EH (cell line): ENCODE measurements around the gene CETN3.
"Not testable (repeated sequence)": the region's sequence is repeated elsewhere in the genome, so short reads cannot be mapped to it uniquely, and the experiment has no call there.

Experiments used
- DNase-seq: peaks from one replicate; pipeline ENCODE4 v3.0.0-alpha.2; 2015; ENCODE audit warnings: low read depth

Gene CETN3

GRCh38 chr5:90383903-90384302 is 25.7 kb downstream of the CETN3 start:
- no peak for DNase-seq

- no peak for DNase-seq
Observed at GRCh38 chr5:90381213-90381929, 28.2 kb downstream of the CETN3 start.

- DNase-seq = no peak
Observed at GRCh38 chr5:90379652-90380051, 29.9 kb downstream of the CETN3 start.

- DNase-seq = no peak
Observed at GRCh38 chr5:90378752-90379151, 30.8 kb downstream of the CETN3 start.

DNA sequence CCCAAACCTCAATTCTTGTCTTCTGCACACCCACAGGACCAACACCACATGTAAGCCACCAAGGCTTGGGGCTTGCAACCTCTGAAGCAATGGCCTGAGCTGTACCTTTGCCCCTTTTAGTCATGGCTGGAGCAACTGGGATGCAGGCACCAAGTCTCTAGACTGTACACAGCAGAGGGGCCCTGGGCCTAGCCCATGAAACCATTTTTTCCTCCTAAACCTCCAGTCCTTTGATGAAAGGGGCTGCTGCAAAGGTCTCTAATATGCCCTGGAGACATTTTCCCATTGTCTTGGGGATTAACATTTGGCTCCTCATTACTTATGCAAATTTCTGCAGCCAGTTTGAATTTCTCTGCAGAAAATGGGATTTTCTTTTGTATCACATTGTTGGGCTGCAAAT is 38.3 kb downstream of the CETN3 start:
- not testable (repeated sequence) for DNase-seq

GRCh38 chr5:90368454-90369246 is 40.9 kb downstream of the CETN3 start:
- no peak for DNase-seq

DNA sequence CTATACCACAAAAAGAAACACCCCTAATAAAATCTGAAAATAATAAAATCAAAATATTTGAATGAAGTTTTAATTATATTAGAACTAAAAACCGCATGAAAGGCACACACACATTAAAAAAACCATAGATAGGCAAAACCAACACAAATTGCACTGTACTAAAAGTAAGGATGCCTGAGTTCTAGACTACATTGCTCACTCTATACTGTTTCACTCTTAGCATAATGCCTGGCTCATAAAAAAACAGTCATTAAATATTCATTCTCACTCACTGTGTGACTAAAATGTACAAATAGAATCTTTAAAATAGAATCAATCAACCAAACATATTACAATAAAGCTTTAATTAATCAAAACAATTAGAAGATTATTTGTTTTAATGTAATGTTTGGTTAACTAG is 41.7 kb downstream of the CETN3 start:
- DNase-seq = no peak

GRCh38 chr5:90366948-90367347 is 42.6 kb downstream of the CETN3 start:
- DNase-seq = no peak

- no peak for DNase-seq
Observed at GRCh38 chr5:90365328-90365727, 44.2 kb downstream of the CETN3 start.

GRCh38 chr5:90359073-90359920 is 50.3 kb downstream of the CETN3 start:
- DNase-seq = no peak

DNA sequence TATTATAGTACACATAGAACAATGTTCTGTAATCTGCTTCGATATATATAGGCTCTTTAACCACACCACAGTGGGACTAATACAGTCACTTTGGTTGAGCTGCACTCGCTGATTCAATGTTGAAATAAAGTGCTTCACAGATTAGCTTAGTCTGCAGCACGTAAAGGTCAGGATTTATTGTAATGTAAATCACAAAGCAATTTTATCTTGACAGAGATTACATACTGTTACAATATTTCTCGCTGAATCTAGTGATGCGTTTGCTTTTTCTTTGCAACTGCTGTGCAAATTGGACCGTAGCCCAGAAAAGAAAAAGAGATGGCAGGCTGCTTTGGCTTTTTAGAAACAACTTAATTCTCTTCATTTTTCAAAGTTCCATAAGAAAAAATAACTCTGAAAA is 52.9 kb downstream of the CETN3 start:
- no peak for DNase-seq

- DNase-seq = no peak
Observed at GRCh38 chr5:90356176-90356575, 53.4 kb downstream of the CETN3 start.

DNA sequence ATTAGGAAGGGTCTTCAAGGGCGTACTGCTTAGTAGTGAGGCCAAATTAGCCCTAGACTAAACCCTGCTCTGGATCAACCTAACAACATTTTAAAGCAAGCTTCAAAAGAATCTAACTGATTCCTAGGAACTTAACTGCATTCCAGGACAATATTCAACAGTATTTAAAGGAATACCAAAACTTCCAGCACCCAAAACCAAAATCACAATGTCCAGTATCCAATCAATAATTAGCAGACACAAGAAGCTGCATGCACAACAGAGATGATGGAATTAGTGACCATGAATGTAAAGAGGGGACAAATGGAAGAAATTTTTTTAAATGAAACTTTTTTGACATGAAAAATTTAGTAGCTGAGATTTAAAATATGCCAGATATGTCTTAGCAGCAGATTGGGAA is 53.9 kb downstream of the CETN3 start:
- no peak for DNase-seq

DNA sequence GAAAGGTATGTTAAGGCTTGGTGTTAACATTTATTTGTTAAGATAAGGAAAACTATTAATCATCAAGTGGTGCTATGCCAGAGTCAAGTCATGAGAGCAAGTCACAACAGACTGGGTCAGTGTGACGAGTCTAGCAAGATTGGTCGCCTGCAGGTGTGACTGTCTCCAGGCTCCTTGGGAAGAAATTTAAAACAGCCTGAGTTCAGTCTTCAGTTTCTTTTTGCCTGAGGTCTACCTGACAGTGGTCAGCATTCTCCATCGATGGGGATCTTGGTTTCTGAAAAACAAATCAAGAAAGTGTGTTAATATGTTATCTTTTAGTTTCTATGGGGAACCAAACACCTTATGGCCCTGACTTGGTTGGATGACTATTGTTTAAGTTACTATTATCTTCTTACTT is 56.3 kb downstream of the CETN3 start:
- no peak for DNase-seq

- DNase-seq = no peak
Observed at GRCh38 chr5:90351101-90351500, 58.5 kb downstream of the CETN3 start.

DNA sequence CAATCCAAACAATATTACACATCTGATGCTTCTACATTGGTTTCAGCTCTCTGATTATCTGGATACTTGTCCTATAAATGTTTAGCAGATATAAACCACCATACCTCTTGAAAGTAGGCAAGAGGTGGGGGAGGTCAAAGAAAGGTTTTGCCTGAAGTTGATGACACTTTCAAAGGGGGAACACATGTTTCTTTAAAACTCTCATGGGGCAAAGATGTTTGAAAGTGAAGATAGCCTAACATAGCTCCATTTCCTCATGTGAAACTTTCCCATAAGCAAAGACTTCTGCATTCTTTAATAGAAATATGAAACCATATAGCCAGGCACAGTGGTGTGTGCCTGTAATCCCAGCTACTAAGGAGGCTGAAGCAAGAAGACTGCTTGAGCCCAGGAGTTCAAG is 62.1 kb downstream of the CETN3 start:
- no peak for DNase-seq

DNA sequence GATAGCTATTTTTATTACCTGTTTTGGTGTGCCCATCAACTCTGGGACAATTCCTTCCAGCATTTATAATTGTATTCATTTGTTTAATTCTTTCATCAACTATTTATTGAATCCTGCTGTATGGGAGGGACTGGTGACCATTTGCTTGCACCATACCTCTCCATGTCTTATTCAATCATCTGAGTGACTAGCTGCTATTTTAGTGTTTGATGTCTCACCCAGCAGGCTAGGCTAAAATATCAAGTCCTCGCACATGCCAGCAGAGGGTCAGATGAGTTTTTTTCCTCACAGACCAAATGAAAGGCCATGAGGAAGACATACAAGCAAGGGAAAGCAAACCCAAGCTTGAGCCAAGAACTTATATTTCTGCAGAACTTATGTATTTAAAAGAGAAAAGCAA is 63.9 kb downstream of the CETN3 start:
- no peak for DNase-seq

- no peak for DNase-seq
Observed at GRCh38 chr5:90344689-90345088, 64.9 kb downstream of the CETN3 start.

DNA sequence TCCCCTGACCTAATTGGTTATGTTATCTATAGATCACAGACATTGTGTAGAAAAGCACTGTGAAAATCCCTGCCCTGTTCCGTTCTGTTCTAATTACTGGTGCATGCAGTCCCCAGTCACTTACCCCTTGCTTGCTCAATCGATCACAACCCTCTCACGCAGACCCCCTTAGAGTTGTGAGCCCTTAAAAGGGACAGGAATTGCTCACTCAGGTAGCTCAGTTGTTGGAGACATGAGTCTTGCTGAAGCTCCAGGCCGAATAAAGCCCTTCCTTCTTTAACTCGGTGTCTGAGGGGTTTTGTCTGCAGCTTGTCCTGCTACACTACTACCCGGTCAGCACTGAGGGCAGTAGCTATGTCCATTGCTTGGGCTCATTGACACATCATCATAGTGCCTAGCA is 65.8 kb downstream of the CETN3 start:
- DNase-seq = not testable (repeated sequence)

DNA sequence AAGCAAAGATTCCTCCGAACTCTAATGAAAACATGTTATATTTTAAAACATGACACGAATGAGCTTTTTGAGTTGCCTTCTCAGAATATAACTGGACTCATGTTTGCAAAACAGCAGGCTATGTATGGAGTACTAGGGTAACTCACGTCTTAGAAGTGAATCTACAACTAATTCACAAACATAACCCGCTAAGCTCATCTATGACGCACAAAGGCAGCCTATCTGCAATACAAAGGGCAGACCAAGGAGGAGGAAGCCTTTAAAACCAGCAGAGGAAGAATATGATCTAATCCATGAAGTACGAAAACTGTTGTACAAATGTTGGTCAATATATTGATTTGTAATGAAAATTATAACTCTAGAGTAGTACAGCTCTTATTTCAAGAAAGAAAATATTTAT is 67.0 kb downstream of the CETN3 start:
- DNase-seq = no peak
